Fibroblast of gingiva (primary cell): ENCODE results near the gene TOP3B.

Experiments used
- DNase-seq: peaks from one replicate; pipeline ENCODE4 v3.0.0-alpha.2; 2011; ENCODE audit warnings: low read depth

The TOP3B gene

DNA sequence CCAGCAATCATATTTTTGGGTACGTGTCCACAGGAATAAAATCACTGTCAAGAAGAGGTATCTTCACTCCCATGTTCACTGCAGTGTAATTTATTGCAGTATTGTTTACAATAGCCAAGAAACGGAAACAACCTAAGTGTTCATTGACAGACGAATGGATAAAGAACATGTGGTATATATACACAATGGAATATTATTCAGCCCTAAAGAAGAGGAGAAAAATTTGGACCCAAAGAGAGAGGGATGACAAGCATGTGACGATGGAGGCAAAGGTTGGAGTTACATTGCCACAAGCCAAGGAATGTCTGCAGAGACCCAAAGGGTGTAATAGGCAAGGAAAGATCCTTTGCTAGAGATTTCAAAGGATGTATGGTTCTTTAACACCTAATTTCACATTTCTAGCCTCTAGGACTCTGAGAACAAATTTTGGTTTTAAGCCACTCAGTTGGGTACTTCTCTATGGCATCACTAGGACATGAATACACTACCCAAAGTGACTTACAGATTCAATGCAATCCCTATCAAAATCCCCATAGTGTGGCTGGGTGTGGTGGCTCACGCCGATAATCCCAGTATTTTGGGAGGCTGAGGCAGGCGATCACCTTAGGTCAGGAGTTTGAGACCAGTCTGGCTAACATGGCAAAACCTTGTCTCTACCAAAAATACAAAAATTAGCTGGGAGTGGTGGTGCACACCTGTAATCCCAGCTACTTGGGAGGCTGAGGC lies 31.1 kb upstream of the TOP3B start:
- DNase-seq = no peak

DNA sequence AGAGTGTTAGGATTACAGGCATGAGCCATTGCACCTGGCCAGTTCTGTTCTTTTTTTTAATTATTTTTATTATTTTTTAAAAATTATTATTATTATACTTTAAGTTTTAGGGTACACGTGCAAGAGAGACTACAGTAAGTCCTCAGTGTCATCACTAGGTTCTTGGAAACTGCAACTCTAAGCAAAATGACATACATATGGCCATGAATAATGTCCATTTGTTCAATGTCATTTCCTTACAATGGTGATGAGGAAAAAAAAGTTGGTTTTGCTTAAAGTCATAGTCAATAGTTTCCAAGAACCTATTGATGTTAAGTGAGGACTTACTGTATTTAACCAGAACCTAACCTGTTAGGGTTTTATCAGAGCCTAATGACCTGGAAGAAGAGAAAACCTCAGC lies 29.4 kb upstream of the TOP3B start:
- DNase-seq = no peak

DNA sequence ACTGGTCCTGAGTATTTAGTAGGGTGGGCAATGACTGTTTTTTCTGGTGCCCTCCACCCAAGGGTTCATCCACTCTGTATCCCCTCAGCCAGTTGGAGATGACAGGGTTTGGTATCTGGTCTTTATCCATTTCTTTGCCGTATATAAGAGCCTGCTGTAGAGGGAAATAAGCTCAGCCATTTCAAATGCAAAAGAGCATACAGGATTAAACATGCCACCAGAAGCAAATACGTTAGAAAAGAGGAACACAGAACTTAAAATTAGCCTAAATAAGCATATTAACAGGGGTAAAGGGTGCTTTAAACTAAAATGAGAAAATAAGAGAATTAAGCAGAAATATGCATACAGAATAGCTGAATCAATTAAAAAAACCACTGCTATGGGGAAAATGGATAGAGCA lies 27.8 kb upstream of the TOP3B start:
- no peak for DNase-seq

DNA sequence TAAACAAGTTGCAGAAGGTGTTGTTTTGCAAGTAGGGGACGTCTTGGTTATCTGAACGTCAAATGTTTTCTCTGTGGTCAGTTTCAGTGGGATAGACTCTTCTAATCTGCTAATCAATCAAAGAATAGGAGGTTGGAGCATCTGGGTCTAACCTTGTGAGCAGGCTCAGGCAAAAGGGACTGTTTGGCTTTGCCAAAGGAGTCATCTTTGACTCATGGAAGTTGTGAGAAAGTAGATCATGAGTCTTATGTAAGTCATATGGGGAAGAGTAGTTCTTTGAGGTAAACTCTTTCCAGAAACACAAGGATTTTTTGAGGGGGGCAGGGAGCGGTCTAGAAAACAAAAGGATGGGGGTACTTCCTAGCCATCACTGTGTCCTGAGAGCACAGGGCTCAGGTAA lies 27.1 kb upstream of the TOP3B start:
- DNase-seq = no peak

DNA sequence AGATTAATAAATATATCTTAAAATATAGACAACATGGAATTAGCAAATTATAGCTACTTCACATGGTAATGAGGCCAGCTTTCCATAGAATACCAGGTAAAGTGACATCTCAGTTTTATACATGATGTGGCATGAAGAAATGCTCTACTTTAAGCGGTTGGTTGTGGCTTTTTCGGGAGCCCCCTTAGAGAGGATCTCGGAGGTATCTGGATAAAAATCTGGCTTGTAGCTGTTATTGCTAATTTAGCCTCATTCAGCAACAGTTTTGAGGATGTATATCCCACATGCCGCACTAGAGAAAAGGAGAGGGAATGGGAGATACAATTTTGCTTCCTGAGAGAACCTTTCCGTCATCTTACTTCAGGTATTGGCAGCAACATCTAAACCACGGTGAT lies 24.0 kb upstream of the TOP3B start:
- no peak for DNase-seq

DNA sequence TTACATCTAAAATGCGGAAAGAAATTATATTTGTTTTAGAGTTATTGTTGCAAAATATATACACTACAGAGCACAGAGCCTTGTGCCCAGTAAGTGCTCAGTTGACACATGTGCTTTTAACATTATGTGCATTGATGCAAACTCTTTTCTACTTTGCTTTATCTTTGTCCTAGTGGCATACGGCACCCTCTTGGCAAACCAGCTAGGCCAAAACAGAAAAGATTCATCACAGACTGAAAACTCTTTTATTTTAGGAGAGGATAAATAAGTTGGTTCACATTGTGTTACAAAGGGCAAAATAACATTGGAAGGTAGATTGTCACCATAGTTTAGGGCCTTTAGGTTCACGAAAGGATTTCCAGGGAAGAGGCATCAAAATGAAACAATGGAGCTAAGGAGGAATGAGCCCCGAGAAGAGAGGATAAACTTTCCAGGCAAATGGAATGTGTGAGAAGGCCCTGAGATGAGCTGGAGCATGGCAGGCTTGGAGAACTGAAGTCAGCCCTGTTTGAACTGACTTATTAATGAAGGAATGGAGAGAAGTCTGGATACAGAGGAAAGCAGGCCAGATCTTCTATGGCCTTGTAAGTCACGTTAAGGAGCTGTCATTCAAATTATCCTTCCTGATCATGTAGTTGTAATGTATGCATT lies 23.5 kb upstream of the TOP3B start:
- no peak for DNase-seq

DNA sequence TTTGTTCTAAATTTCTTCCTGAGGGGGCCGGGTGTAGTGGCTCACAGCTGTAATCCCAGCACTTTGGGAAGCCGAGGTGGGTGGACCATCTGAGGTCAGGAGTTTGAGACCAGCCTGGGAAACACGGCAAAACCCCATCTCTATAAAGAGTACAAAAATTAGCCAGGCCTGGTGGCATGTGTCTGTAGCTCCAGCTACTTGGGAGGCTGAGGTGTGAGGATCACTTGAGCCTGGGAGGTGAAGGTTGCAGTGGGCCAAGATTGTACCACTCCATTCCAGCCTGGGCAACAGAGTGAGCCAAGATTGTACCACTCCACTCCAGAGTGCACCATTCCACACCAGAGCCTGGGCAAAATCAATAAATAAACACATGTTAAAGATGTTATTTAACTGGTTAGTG lies 20.6 kb upstream of the TOP3B start:
- DNase-seq = no peak

DNA sequence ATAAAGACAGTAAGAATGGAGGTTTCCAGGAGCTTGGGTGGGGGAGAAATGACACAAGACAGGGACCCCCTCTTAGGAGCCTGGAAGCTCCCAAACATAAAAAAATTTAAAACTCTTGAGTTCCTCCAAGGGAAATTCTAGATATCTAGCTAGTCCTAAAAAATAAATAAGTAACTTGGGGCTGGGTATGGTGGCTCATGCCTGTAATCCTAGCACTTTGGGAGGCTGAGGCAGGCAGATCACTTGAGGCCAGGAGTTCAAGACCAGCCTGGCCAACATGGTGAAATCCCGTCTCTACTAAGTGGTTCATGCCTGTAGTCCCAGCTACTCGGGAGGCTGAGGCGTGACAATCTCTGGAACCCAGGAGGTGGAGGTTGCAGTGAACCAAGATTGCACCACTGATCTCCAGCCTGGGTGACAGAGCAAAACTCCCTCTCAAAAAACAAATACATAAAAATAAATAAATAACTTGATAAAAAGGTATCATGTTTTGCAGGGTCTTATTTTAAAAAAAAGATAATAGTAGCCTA lies 20.0 kb upstream of the TOP3B start:
- DNase-seq = no peak

DNA sequence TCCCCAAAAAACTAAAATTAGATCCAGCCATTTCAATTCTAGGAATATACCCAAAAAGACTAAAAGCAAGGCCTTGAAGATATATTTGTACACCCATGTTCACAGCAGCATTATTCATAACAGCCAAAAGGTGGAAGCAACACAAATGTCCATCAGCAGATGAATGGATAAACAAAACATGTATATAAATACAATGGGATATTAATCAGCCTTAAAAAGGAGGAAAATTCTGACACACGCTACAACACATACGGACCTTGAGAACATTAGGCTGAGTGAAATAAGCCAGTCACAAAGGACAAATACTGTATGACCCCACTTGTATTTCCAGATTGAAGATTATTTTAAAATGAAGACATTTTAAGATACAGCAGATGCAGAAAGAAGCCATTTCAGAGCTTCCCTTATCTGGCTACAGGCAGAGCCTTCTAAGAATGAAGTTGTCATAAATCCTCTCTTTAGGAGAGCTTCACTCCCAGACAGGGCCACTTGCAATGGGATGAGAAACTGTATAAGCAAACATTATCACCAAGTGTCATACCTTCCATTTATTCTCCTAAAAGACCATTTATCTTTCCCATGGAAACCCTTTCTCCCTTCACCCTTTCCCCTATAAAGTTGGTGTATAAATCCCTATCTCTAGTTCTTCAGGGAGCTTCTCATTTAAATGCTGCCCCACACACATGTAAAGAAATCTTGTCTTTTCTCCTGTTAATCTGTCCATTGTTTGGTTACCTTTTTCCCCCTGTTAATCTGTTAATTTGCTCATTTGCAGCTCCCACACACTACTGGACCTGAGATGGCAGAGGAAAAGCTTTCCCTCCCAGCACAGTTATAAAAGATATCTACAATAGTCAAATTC lies 19.3 kb upstream of the TOP3B start:
- DNase-seq = no peak

DNA sequence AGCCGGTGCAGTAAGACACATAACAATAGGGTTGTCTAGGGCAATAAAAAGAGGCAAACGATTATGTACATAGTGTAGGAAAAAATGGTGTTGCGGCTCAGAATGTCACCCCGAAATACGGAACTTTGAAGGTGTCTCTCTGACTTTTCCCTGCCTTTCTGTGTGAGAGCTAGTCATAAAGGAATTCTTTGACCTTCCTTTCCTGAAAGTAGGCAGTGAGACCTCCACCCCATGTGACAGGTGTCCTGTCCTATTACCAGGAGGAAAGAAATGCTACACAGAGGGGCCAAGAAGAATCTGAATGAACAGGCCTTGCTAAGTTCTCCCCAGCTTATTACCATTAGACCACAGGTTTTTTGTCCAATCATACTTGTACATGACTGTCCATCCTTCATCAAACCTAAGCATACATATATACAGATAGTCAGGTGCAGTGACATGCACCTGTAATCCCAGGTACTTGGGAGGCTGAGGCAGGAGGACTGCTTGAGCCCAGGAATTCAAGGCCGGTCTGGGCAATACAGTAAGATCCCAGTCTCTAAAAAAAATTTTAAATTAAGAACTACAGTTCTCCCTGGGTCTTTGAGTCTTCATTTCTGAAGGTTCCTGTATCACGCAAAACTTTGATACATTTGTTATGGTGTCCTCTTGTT lies 16.1 kb upstream of the TOP3B start:
- DNase-seq = no peak

DNA sequence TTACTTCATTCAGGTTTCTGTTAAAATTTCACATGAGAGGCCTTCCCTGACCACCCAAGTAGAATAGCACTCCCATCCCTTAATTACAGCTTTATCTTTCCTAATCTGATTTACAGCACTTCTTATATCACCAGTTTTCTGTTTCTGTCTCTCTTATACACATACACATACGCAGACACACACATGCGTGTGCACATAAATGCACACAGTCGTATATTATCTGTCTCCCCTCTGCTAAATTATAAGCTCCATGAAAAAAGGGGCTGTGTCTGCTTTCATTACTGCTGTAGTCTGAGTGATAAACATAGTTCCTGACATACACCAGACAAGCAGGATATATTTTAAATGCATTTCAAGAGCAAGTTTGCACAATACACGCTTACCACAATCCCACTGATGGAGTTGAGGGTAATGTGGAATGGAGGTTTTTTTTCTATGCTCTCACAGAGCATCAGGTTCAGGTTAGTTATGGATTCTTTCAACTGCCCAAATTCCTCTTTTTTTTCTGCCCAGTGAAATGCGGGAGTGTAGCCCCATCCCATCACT lies 13.7 kb upstream of the TOP3B start:
- no peak for DNase-seq

DNA sequence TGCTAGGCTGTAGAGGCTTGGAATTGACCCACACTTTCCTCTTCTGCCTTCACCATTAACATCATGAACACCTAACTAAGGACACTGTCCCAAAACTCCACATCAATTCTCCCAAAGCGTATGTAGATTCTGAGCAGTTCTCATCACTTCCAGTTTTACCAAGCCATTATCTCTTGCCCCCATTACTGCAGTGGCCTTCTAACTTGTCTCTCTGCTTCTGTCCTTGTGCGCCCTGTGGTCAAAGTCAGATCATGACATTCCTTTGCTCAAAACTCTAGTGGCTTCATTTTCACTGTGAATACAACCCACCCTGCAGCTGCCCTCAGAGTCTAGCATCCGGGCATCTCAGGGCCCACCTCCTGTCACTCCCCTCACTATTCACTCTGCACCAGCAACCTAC lies 13.1 kb upstream of the TOP3B start:
- DNase-seq = no peak

DNA sequence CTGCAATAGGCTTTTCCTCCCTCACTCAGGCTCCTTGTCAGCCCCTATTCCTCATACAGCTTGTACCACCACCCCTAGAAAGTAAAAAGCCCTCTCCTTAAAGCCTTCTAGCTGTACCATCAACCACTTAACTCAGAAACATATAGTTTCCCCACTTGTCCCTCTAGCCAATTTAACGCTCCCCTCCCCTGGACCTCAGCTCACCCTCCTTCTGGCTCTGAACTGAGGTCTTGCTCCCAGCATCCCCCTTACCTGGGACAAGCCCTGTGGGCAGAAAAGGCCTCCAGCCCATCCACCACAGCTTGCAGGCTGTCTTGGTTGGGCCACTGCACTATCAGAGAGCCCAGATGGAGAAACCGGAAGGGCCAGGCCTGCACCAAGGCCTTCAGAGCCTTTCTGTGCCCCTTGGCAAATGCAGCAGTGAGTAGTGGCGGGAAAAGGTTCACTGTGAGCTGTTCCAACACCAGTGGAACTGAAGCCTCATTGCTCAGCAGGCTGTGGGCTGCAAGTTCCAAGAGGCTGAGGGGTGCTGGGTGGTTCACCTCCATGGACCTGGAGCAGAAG lies 12.4 kb upstream of the TOP3B start:
- no peak for DNase-seq

DNA sequence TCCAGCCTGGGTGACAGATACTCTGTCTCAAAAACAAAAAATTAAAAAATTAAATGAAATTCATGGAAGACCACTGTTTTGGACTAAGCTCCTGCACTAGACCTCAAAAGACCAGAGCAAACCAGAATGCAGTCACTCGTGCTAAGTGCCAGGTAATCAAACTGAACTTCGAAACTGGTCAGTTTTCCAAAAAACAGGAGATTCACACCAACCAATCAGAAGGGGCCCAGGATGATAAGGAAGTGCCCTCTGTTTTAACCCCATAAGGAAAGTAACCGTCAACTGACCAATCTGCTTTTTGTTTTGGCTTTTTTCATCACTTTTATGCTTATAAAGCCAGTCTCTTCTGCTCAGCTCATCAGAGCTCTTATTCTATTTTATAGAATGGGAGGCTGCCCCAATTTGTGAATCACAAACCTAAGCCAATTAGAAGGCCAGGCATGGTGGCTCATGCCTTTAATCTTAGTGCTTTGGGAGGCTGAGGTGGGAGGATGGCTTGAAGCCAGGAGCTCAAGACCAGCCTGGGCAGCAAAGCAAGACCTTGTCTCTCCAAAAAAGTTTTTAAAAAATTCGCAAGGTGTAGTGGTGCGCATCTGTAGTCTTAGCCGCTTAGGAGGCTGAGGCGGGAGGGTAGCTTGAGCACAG lies 10.1 kb upstream of the TOP3B start:
- DNase-seq = no peak

DNA sequence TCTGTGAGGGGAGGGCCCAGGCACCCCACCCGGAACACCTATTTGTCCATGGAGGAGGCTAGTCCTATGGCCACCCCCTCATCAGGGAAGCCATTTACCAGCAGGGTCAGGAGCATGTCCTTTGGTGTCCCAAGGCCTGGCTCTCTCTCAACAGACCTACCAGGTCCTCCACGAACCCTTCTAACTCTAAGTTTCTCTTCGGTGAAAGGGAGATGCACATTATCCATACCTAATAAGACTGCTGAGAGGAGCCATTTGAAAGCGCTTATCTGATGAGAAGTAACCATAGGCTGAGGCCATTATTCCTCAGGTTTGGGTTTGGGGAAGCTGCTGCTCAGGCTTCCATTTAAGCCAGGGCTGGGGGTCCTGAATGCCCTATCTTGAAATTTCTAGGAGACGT lies 9.2 kb upstream of the TOP3B start:
- no peak for DNase-seq

DNA sequence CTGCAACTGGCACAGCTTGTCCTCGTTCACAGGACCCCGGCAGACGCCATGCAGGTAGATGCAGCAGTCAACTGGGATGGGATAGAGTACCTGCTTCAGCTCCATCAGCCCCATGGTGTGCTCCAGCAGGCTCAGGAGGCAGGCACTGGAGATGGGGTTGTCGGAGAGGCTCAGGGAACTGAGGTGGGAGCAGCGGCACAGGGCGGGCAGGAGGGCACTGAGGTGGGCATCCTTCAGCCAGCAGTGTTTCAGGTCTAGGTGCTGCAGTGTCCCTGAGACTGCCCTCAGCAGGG lies 8.7 kb upstream of the TOP3B start:
- no peak for DNase-seq

DNA sequence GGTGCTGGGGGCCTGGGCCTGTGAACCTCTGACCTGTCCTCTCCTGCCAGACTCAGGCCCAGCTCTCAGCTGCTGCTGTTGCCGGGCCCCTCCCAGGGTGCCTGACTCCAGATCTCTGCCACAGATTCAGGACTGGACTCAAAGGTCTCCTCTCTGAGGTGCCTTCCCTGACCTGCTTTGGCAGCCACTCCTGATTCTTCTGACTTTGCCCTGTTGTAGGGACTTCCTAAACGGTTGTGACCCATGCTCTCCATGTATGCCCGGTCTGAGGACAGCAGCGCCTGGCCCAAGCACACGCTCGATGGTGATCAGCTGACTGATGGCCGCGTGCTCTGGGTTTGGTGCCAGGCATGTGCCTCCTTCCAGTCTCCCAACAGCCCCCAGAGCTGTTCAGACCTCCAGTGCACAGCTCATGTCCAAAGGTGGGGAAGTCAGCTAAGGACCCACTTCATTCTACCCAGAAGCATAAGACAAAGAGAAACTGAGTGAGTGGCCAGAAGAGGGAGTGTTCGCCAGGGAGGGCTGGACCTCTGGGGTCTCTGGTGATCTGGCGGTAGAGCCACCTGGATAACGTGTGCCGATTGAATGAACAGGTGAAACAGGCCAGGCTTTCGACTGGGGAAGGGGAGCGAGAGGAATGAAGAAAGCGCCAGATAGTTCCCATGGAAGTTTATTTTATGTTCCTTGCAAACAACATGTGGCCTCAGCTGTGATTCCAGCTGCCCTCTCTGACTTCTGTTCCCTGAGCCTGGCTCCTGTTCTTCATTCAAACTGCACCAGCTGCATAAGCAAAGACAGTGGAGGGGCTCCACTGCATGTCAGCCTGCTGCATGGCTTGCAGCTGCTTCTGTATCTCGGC lies 8.1 kb upstream of the TOP3B start:
- DNase-seq = no peak

DNA sequence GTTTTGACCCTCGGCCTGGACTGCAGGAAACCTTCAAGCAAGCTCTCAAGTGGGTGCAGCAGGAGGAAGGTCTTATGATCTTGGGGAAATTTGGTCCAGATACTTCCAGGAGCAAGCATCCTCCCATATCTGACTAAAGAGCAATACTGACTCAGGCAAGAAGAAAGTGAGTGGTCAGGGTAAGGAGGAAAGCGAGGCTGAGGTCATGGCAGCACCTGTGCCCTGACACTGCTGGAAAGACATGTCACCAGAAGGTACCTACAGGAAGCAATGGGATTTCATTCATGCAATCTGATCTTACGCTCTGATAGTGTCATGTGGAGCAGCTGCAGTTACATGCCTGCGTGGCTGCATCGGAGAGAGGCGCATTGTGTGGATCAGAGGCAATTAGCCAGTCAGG lies 6.5 kb upstream of the TOP3B start:
- no peak for DNase-seq

DNA sequence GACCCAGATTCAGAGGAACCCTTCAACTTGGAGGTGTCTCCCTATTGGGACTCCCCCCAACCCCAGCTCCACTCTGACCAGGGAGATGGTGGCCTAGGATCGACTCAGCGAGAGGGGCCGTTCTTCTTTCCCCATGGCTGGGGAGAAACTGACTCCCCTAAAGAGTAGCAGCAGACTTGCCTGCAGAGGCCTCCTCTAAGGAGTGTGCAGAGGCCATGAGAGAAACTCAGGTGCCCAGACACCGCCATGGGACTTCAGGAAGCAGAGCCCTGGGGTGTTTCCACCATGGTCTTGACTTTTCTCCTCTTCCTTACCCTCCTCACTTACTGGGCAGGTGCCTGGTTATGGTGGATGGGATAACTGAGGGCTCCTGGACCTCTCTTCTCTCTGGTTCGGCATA lies 2.6 kb upstream of the TOP3B start:
- DNase-seq = no peak

DNA sequence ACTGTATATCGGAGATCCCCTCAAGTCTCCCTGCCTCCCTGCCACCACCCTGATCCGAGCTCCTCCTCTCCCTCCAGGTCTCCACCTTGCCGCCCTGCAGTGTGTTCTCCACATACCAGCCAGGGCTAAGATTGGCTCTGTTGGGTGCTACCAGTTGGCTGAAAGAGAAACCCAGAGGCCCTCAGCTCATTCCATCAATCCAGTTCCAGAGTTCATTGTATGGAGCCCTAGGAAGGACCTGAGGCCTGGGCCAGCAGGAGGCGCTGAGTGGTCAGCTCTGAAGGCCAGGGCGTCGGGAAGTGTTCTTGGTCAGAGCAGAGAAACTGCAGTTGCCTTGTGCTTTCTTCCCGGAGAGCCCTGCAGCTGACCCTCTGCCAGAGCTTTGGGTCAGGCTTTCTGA lies 2.2 kb upstream of the TOP3B start:
- DNase-seq = peak; percentile 20

DNA sequence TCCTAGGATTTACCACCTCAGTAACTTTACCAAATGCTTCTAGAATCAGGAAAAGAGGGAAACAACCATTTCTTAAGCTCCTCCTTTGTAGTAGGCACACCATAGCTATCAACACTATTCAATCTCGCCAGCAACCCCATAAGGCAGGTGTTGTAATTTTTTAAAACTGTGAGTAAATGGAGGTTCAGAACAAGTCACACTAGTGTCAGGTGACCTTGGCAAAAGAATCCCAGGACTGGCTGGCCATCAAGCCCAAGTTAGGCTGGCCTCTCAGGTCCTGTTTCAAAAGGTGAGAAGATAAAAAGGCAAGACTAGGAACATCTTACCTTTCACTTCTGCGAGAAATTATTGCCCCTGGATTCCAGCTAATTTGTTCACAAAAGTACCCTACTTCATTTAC lies 713 bp downstream of the TOP3B start:
- DNase-seq = no peak
